Activated CD8-positive, alpha-beta memory T cell treated with anti-CD3 and anti-CD28 coated beads, Interleukin-2, amount 10 ng/mL, durations not matched to agents 7 days and 5 days (primary cell): ENCODE data around the gene TRPV4. TPM values are rescaled to one million over a fixed set of nuclear protein-coding genes. Genes with fewer than 3 reads are reported as not detected.

Experiments
- ATAC-seq: fragments of 150-1000 bp; cut with Tn5 transposase; one replicate; pipeline ENCODE4 v1.10.0; 2021; ENCODE audit warnings: moderate library complexity
- CTCF ChIA-PET: fragments of 350-600 bp; sonication (Branson Sonifier 250); formaldehyde crosslinking; loops from one replicate; lab custom pipeline; 2021; ENCODE audit warnings: antibody characterized with exemption; lab: Charles Lee
- DNase-seq: peaks from one replicate; pipeline ENCODE4 v3.0.0-alpha.2; 2020
- H3K27ac Mint-ChIP-seq: one replicate; pipeline ENCODE4 v1.8.0; 2021; ENCODE audit warnings: mild to moderate bottlenecking, mixed read lengths
- H3K27me3 Mint-ChIP-seq: one replicate; pipeline ENCODE4 v1.8.0; 2021; ENCODE audit warnings: mixed read lengths
- H3K36me3 Mint-ChIP-seq: one replicate; pipeline ENCODE4 v1.8.0; 2021; ENCODE audit warnings: mild to moderate bottlenecking, mixed read lengths
- H3K4me1 Mint-ChIP-seq: one replicate; pipeline ENCODE4 v1.8.0; 2021; ENCODE audit warnings: mixed read lengths
- H3K4me3 Mint-ChIP-seq: one replicate; pipeline ENCODE4 v1.8.0; 2021; ENCODE audit warnings: mild to moderate bottlenecking, moderate library complexity, mixed read lengths
- H3K9me3 Mint-ChIP-seq: one replicate; pipeline ENCODE4 v1.8.0; 2022; ENCODE audit warnings: low read depth, mixed read lengths
- total RNA-seq, 2 experiments: library from RNA; stranded (reverse); gene quantifications; one replicate each; pipeline ENCODE4 v1.2.3, GENCODE V29; 2021

The TRPV4 gene
- total RNA-seq, 2 experiments from 2014 or later: not detected

- peaks cover 14% of the 10 kb centered on the region for H3K27me3 Mint-ChIP-seq
- CTCF ChIA-PET: no interaction called here
- H3K4me3 Mint-ChIP-seq: no peak overlapping the region
- no peak for DNase-seq
- H3K36me3 Mint-ChIP-seq: no peaks in the 10 kb centered on the region
- no peak overlapping the region for H3K27ac Mint-ChIP-seq
- no peaks in the 10 kb centered on the region for H3K4me1 Mint-ChIP-seq
- no peak for ATAC-seq
- peaks cover 2% of the 10 kb centered on the region for H3K9me3 Mint-ChIP-seq
These were observed 76.7 kb downstream of the TRPV4 start for GRCh38 chr12:109756457-109756856.

- DNase-seq (no peak), ATAC-seq (no peak)
- no peaks in the 10 kb centered on the region for H3K4me1 Mint-ChIP-seq
- no peak overlapping the region for H3K4me3 Mint-ChIP-seq
- CTCF ChIA-PET: interaction anchor here (0.9 to 1.1 kb wide), 2 partner anchors 17 to 91 kb away, joined by 3 to 4 read pairs; no protein-coding TSS in a partner anchor
- peaks cover 30% of the 10 kb centered on the region for H3K27me3 Mint-ChIP-seq
- H3K27ac Mint-ChIP-seq: no peak overlapping the region
- peaks cover 2% of the 10 kb centered on the region for H3K9me3 Mint-ChIP-seq
- H3K36me3 Mint-ChIP-seq: no peaks in the 10 kb centered on the region
These were observed 79.2 kb downstream of the TRPV4 start for GRCh38 chr12:109753959-109754358.

GRCh38 chr12:109753054-109753401 is 80.2 kb downstream of the TRPV4 start:
- Mint-ChIP-seq H3K27me3 (peaks cover 35% of the 10 kb centered on the region), H3K9me3 (peaks cover 2% of the 10 kb centered on the region), H3K4me1 (no peaks in the 10 kb centered on the region), H3K4me3 (no peak overlapping the region), H3K36me3 (no peaks in the 10 kb centered on the region), H3K27ac (no peak overlapping the region)
- ATAC-seq (no peak), DNase-seq (no peak)
- CTCF ChIA-PET: no interaction called here

- no peak for ATAC-seq
These were observed 80.8 kb downstream of the TRPV4 start for GRCh38 chr12:109752117-109753053.

GRCh38 chr12:109744986-109745942 is 87.9 kb downstream of the TRPV4 start:
- no peak for DNase-seq
- Mint-ChIP-seq H3K9me3 (no peaks in the 10 kb centered on the region), H3K4me1 (no peaks in the 10 kb centered on the region), H3K27me3 (peaks cover 28% of the 10 kb centered on the region), H3K36me3 (no peaks in the 10 kb centered on the region), H3K4me3 (no peak overlapping the region), H3K27ac (no peak overlapping the region)
- CTCF ChIA-PET: interaction anchor here (0.8 to 1.2 kb wide), 3 partner anchors 30 to 148 kb away, joined by 3 to 4 read pairs (median 3); no protein-coding TSS in a partner anchor
- ATAC-seq: no peak

More at GRCh38 chr12:109752117-109753053, 80.8 kb downstream of the TRPV4 start:
- DNase-seq: no peak
- no peak overlapping the region for H3K27ac Mint-ChIP-seq
- CTCF ChIA-PET: no interaction called here
- peaks cover 2% of the 10 kb centered on the region for H3K9me3 Mint-ChIP-seq
- H3K27me3 Mint-ChIP-seq: peaks cover 40% of the 10 kb centered on the region
- H3K4me1 Mint-ChIP-seq: no peaks in the 10 kb centered on the region
- no peaks in the 10 kb centered on the region for H3K36me3 Mint-ChIP-seq
- no peak overlapping the region for H3K4me3 Mint-ChIP-seq

GRCh38 chr12:109744026-109744425 is 89.2 kb downstream of the TRPV4 start:
- Mint-ChIP-seq H3K27ac (no peak overlapping the region), H3K36me3 (no peaks in the 10 kb centered on the region), H3K9me3 (no peaks in the 10 kb centered on the region), H3K4me3 (no peak overlapping the region), H3K4me1 (no peaks in the 10 kb centered on the region), H3K27me3 (peaks cover 20% of the 10 kb centered on the region)
- no peak for DNase-seq
- CTCF ChIA-PET: interaction anchor here (1.2 kb wide), 1 partner anchor 147 kb away, joined by 3 read pairs; no protein-coding TSS in a partner anchor
- ATAC-seq: no peak

GRCh38 chr12:109743076-109743910 is 89.9 kb downstream of the TRPV4 start:
- ATAC-seq (no peak), DNase-seq (no peak)
- Mint-ChIP-seq H3K4me3 (no peak overlapping the region), H3K27me3 (peaks cover 17% of the 10 kb centered on the region), H3K36me3 (no peaks in the 10 kb centered on the region), H3K9me3 (no peaks in the 10 kb centered on the region), H3K4me1 (no peaks in the 10 kb centered on the region), H3K27ac (no peak overlapping the region)
- CTCF ChIA-PET: no interaction called here

GRCh38 chr12:109741970-109742703 is 91.1 kb downstream of the TRPV4 start:
- Mint-ChIP-seq H3K27me3 (peaks cover 8% of the 10 kb centered on the region), H3K4me3 (no peak overlapping the region), H3K4me1 (no peaks in the 10 kb centered on the region), H3K9me3 (no peaks in the 10 kb centered on the region), H3K27ac (no peak overlapping the region), H3K36me3 (no peaks in the 10 kb centered on the region)
- ATAC-seq: no peak
- CTCF ChIA-PET: no interaction called here
- no peak for DNase-seq

- peaks cover 6% of the 10 kb centered on the region for H3K27me3 Mint-ChIP-seq
- DNase-seq (no peak), ATAC-seq (no peak)
- H3K4me3 Mint-ChIP-seq: no peak overlapping the region
- no peaks in the 10 kb centered on the region for H3K36me3 Mint-ChIP-seq
- H3K4me1 Mint-ChIP-seq: no peaks in the 10 kb centered on the region
- H3K9me3 Mint-ChIP-seq: no peaks in the 10 kb centered on the region
- no peak overlapping the region for H3K27ac Mint-ChIP-seq
- CTCF ChIA-PET: no interaction called here
These were observed 91.8 kb downstream of the TRPV4 start for GRCh38 chr12:109741286-109741969.

- CTCF ChIA-PET: no interaction called here
- Mint-ChIP-seq H3K36me3 (no peaks in the 10 kb centered on the region), H3K27me3 (peaks cover 4% of the 10 kb centered on the region), H3K27ac (no peak overlapping the region), H3K9me3 (no peaks in the 10 kb centered on the region), H3K4me1 (no peaks in the 10 kb centered on the region), H3K4me3 (no peak overlapping the region)
- no peak for ATAC-seq
- DNase-seq: no peak
These were observed 92.4 kb downstream of the TRPV4 start for GRCh38 chr12:109740694-109741245.

GRCh38 chr12:109739747-109740693 is 93.2 kb downstream of the TRPV4 start:
- no peaks in the 10 kb centered on the region for H3K4me1 Mint-ChIP-seq
- no peaks in the 10 kb centered on the region for H3K9me3 Mint-ChIP-seq
- no peak overlapping the region for H3K4me3 Mint-ChIP-seq
- no peaks in the 10 kb centered on the region for H3K36me3 Mint-ChIP-seq
- peaks cover 9% of the 10 kb centered on the region for H3K27me3 Mint-ChIP-seq
- no peak for ATAC-seq
- no peak overlapping the region for H3K27ac Mint-ChIP-seq
- CTCF ChIA-PET: interaction anchor here (1.1 kb wide), 1 partner anchor 142 kb away, joined by 4 read pairs; no protein-coding TSS in a partner anchor
- DNase-seq: no peak
